Lower lobe of right lung (tissue), 2 donors: ENCODE data around the gene ATOH7. TPM values are rescaled to one million over a fixed set of nuclear protein-coding genes. Genes with fewer than 3 reads are reported as not detected.
"Not testable (repeated sequence)": the region's sequence is repeated elsewhere in the genome, so short reads cannot be mapped to it uniquely, and the experiment has no call there.

Experiments used
- ATAC-seq, 2 donors: fragments of 200-7000 bp; cut with Tn5 transposase; one replicate each; pipeline ENCODE4 v1.9.1; 2020 to 2022; ENCODE audit warnings: mild to moderate bottlenecking in 2 of 2, moderate library complexity in 2 of 2
- DNase-seq: peaks from one replicate; pipeline ENCODE4 v3.0.0-alpha.2; 2020
- H3K27ac ChIP-seq: fragments of 200-600 bp; one replicate; pipeline ENCODE4 v1.8.0; 2022
- H3K27me3 ChIP-seq: fragments of 200-600 bp; one replicate; pipeline ENCODE4 v1.8.0; 2022; ENCODE audit warnings: low read depth
- H3K36me3 ChIP-seq: fragments of 200-600 bp; one replicate; pipeline ENCODE4 v1.8.0; 2022; ENCODE audit warnings: mild to moderate bottlenecking
- H3K4me1 ChIP-seq: fragments of 200-600 bp; one replicate; pipeline ENCODE4 v1.8.0; 2022
- H3K4me3 ChIP-seq: fragments of 200-600 bp; one replicate; pipeline ENCODE4 v1.8.0; 2022; ENCODE audit warnings: mild to moderate bottlenecking
- H3K9me3 ChIP-seq: fragments of 200-600 bp; one replicate; pipeline ENCODE4 v1.8.0; 2022
- intact Hi-C: fragments of 100-400 bp; cut with DNase I; formaldehyde crosslinking; loops from one replicate; pipeline ENCODE4 v1.11.0; 2022
- long read RNA-seq: library from polyadenylated mRNA; unstranded; transcript quantifications from one replicate; pipeline ENCODE4 v2.0.0, GENCODE V29; 2021
- total RNA-seq: library from RNA; stranded (reverse); fragmentation: NEBNext Ultra II Directional; extraction: Animal tissue kit (Norgen Biotek cat#: 25700); gene quantifications from one replicate; pipeline ENCODE4 v1.2.1, GENCODE V29; 2021
- TF ChIP-seq, protein P1 (sequence below): fragments of 200-600 bp; IDR thresholded peaks from one replicate; pipeline ENCODE4 v1.8.0; 2022; ENCODE audit warnings: antibody characterized with exemption, mild to moderate bottlenecking
- donor health status: DM: no; HTN: yes; CAD: no; lungs with severe emphysema.

ATOH7 gene
- not detected for total RNA-seq
- long read RNA-seq = 0 reads

DNA sequence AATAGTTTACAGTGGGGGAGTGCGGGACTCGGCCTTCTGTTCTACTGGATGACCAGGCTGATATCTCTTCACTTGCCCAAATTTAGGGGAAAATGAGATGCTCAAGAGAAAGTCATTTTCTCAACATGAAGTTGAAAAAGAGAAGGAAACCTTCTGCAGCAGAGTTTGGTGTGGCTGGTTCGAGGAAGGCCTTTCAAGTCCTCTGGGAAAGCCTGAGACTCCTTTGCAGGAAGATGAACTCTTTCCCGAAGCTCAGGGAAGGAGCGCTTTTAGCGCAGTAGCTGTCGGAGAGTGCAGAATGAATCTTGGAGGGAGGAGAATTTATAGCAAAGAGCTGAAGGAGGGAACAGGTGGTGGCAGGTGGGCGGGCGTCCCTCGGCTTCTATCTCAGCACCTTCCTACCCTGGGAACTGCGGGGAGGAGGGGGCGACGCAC, at the start of gene ATOH7:
Gene ATOH7, minus strand, starts transcription at position 297 of the 435 bp plus-strand sequence. CDS start 436 bp downstream, outside the sequence.
- no peaks in the 10 kb centered on the region for H3K36me3 ChIP-seq
- no peak for ATAC-seq
- H3K4me3 ChIP-seq = peak within 1 kb of the TSS; percentile 70
- no peak for DNase-seq
- intact Hi-C loops = no loop called here
- H3K9me3 ChIP-seq = no peaks in the 10 kb centered on the region
- H3K27ac ChIP-seq = peak within 1 kb of the TSS; percentile 46
- TF ChIP-seq, protein P1, sequence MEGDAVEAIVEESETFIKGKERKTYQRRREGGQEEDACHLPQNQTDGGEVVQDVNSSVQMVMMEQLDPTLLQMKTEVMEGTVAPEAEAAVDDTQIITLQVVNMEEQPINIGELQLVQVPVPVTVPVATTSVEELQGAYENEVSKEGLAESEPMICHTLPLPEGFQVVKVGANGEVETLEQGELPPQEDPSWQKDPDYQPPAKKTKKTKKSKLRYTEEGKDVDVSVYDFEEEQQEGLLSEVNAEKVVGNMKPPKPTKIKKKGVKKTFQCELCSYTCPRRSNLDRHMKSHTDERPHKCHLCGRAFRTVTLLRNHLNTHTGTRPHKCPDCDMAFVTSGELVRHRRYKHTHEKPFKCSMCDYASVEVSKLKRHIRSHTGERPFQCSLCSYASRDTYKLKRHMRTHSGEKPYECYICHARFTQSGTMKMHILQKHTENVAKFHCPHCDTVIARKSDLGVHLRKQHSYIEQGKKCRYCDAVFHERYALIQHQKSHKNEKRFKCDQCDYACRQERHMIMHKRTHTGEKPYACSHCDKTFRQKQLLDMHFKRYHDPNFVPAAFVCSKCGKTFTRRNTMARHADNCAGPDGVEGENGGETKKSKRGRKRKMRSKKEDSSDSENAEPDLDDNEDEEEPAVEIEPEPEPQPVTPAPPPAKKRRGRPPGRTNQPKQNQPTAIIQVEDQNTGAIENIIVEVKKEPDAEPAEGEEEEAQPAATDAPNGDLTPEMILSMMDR = no peak
- peaks cover 10% of the 10 kb centered on the region for H3K4me1 ChIP-seq
- H3K27me3 ChIP-seq = peaks cover 10% of the 10 kb centered on the region

DNA sequence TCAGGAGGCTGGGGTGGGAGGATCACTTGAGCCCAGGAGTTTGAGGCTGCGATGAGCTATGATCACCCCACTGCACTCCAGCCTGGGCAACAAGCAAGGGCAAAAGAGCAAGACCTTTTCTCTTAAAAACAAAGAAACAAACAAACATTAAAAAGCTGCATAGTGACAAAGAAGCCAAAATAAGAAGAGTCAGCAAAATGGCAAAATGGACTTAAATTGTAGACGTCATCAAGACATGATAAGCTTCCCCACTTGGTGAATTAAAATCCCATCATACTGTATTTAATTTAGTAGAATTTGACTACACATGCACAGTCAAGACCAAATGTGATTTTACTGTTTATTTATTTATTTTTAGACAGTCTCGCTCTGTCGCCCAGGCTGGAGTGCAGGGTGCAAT, 48.8 kb upstream of the ATOH7 start:
- Histone ChIP-seq H3K36me3 (no peaks in the 10 kb centered on the region), H3K27ac (no peak overlapping the region), H3K27me3 (no peaks in the 10 kb centered on the region), H3K4me1 (no peaks in the 10 kb centered on the region), H3K9me3 (no peaks in the 10 kb centered on the region), H3K4me3 (no peak overlapping the region)
- ATAC-seq (no peak), DNase-seq (no peak)
- intact Hi-C loops = no loop called here
- TF ChIP-seq, protein P1 = no peak

DNA sequence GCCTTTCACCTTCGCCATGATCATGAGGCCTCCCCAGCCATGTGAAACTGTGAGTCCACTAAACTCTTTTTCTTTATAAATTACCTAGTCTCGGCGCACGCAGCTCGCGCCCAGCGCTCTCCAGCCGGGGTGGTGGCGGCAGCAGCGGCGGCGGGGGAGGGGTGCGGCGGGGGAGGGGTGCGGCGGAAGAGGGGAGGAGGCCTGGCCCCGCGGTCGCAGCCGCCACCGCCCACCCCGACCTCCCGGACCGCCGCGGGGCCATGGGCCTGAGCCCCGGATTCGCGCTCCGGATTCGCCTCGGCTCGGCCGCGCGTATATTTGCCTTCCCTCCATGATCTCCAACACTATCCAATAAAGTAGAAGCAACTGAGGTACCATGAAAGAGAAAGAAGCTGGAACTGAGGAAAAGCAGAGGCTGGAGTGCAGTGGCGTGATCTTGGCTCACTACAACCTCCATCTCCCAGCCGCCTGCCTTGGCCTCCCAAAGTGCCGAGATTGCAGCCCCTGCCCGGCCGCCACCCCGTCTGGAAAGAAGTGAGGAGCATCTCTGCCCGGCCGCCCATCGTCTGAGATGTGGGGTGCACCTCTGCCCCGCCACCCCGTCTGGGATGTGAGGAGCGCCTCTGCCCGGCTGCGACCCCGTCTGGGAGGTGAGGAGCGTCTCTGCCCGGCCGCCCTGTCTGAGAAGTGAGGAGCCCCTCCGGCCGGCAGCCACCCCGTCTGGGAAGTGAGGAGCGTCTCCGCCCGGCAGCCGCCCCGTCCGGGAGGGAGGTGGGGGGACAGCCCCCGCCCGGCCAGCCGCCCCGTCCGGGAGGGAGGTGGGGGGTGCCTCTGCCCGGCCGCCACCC, 47.2 kb upstream of the ATOH7 start:
- H3K4me1 ChIP-seq, intact Hi-C loops, DNase-seq, H3K36me3 ChIP-seq, H3K4me3 ChIP-seq, H3K9me3 ChIP-seq, H3K27me3 ChIP-seq, H3K27ac ChIP-seq, ATAC-seq: not testable (repeated sequence)

DNA sequence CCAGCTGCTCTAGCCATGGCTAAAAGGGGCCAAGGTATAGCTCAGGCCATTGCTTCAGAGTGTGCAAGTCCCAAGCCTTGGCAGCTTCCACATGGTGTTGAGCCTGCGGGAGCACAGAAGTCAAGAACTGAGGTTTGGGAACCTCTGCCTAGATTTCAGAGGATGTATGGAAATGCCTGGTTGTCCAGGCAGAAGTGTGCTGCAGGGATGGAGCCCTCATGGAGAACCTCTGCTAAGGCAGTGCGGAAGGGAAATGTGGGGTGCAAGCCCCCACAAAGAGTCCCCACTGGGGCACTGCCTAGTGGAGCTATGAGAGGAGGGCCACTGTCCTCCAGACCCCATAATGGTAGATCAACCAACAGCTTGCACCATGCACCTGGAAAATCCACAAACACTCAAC, 45.9 kb upstream of the ATOH7 start:
- not testable (repeated sequence) for ATAC-seq

DNA sequence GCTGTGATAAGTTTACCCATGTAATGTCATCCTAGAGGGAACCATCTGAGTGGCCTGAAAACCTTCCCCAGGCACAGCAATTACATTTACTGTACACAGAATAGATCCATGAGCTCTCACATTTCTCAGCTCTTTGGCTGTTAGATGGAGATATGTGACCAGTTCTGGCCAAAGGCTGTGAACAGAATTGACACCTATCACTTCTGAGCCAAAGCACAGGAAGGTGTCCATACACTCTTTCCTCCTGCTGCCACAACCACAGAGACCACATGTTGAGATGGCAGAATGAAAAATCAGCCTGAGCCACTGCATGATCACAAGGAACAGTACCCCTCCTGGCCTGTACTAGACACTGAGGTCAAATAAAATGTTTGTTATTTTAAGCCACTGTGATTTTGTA, 44.3 kb upstream of the ATOH7 start:
- intact Hi-C loops = no loop called here
- ATAC-seq = no peak
- H3K9me3 ChIP-seq = no peaks in the 10 kb centered on the region

More for the DNA sequence above, 45.9 kb upstream of the ATOH7 start:
- H3K27me3 ChIP-seq, H3K36me3 ChIP-seq, intact Hi-C loops, DNase-seq, H3K27ac ChIP-seq, H3K4me3 ChIP-seq, H3K4me1 ChIP-seq, H3K9me3 ChIP-seq: not testable (repeated sequence)

DNA sequence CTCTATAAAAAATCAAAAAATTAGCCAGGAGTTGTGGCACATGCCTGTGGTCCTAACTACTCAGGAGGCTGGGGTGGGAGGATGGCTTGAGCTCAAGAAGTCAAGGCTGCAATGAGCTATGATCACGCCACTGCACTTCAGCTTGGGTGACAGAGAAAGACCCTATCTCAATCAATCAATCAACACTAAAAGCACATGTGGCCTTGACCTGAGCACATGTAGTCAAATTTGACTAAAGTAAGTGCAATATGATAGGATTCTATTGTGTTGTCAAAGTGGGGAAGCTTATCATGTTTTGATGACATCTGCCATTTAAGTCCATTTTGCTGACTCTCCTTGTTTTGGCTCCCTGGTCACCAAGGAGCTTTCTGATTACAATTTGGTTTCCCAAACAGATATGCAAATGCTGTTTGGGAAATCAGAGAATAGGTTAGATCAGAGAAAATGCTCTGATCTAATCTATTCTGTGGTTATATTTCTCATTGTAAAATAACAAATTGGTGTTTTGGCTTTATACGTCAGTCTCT, 43.8 kb upstream of the ATOH7 start:
- no peak overlapping the region for H3K4me3 ChIP-seq
- TF ChIP-seq, protein P1 = no peak
- no peaks in the 10 kb centered on the region for H3K36me3 ChIP-seq
- DNase-seq (no peak), ATAC-seq (no peak)
- no peaks in the 10 kb centered on the region for H3K9me3 ChIP-seq
- H3K27me3 ChIP-seq = no peaks in the 10 kb centered on the region
- H3K27ac ChIP-seq = no peak overlapping the region
- H3K4me1 ChIP-seq = no peaks in the 10 kb centered on the region
- intact Hi-C loops = no loop called here

More for the DNA sequence above, 44.3 kb upstream of the ATOH7 start:
- no peak overlapping the region for H3K4me3 ChIP-seq
- no peaks in the 10 kb centered on the region for H3K27me3 ChIP-seq
- no peak overlapping the region for H3K27ac ChIP-seq
- no peaks in the 10 kb centered on the region for H3K36me3 ChIP-seq
- H3K4me1 ChIP-seq = no peaks in the 10 kb centered on the region
- DNase-seq = no peak
- TF ChIP-seq, protein P1 = no peak
